BLaER1 (cell line): ENCODE results near the gene LRMDA.

ENCODE experiments used
- H3K27ac ChIP-seq: shearing (Covaris generic); formaldehyde crosslinking; 2 replicates; pipeline ENCODE4 v1.8.1; 2022
- H3K27me3 ChIP-seq: shearing (Covaris generic); formaldehyde crosslinking; 2 replicates; pipeline ENCODE4 v1.8.1; 2022
- H3K36me3 ChIP-seq: shearing (Covaris generic); formaldehyde crosslinking; 2 replicates; pipeline ENCODE4 v1.8.1; 2022
- H3K4me1 ChIP-seq: shearing (Covaris generic); formaldehyde crosslinking; 2 replicates; pipeline ENCODE4 v1.8.1; 2022
- H3K4me2 ChIP-seq: shearing (Covaris generic); formaldehyde crosslinking; 2 replicates; pipeline ENCODE4 v1.8.1; 2022
- H3K4me3 ChIP-seq: shearing (Covaris generic); formaldehyde crosslinking; 2 replicates; pipeline ENCODE4 v1.8.1; 2022
- H3K9ac ChIP-seq: shearing (Covaris generic); formaldehyde crosslinking; 2 replicates; pipeline ENCODE4 v1.8.1; 2022
- H3K9me3 ChIP-seq: shearing (Covaris generic); formaldehyde crosslinking; 2 replicates; pipeline ENCODE4 v1.8.1; 2022
- H4K20me1 ChIP-seq: shearing (Covaris generic); formaldehyde crosslinking; 2 replicates; pipeline ENCODE4 v1.8.1; 2022
- Cebpa-rat ChIP-seq: shearing (Covaris generic); IDR thresholded peaks from 2 replicates; pipeline ENCODE4 v1.8.1; 2022

The LRMDA gene

GRCh38 chr10:76089556-76090180 lies 658.2 kb downstream of the LRMDA start:
- Histone ChIP-seq H3K27ac (no peak overlapping the region), H3K9me3 (no peaks in the 10 kb centered on the region)

GRCh38 chr10:76091926-76092325 lies 660.5 kb downstream of the LRMDA start:
- Histone ChIP-seq H4K20me1 (no peaks in the 10 kb centered on the region), H3K9ac (no peak overlapping the region)

More at GRCh38 chr10:76089556-76090180, 658.2 kb downstream of the LRMDA start:
- Histone ChIP-seq H4K20me1 (no peaks in the 10 kb centered on the region), H3K36me3 (no peaks in the 10 kb centered on the region), H3K27me3 (no peaks in the 10 kb centered on the region), H3K4me1 (no peaks in the 10 kb centered on the region), H3K4me3 (no peak overlapping the region), H3K4me2 (no peak overlapping the region), H3K9ac (no peak overlapping the region)
- no peak for TF ChIP-seq Cebpa-rat

GRCh38 chr10:76106611-76107010 lies 675.2 kb downstream of the LRMDA start:
- Histone ChIP-seq H3K4me3 (no peak overlapping the region), H3K27me3 (no peaks in the 10 kb centered on the region), H3K4me1 (no peaks in the 10 kb centered on the region), H3K27ac (no peak overlapping the region), H3K9ac (no peak overlapping the region), H4K20me1 (no peaks in the 10 kb centered on the region), H3K4me2 (no peak overlapping the region), H3K36me3 (no peaks in the 10 kb centered on the region), H3K9me3 (no peaks in the 10 kb centered on the region)
- no peak for TF ChIP-seq Cebpa-rat

More at GRCh38 chr10:76091926-76092325, 660.5 kb downstream of the LRMDA start:
- Histone ChIP-seq H3K27me3 (no peaks in the 10 kb centered on the region), H3K27ac (no peak overlapping the region), H3K4me2 (no peak overlapping the region), H3K4me3 (no peak overlapping the region), H3K4me1 (no peaks in the 10 kb centered on the region), H3K9me3 (no peaks in the 10 kb centered on the region), H3K36me3 (no peaks in the 10 kb centered on the region)
- no peak for TF ChIP-seq Cebpa-rat

GRCh38 chr10:76108563-76109359 lies 677.3 kb downstream of the LRMDA start:
- no peaks in the 10 kb centered on the region for H4K20me1 ChIP-seq
- H3K9me3 ChIP-seq: no peaks in the 10 kb centered on the region
- H3K4me2 ChIP-seq: no peak overlapping the region
- no peaks in the 10 kb centered on the region for H3K4me1 ChIP-seq
- TF ChIP-seq Cebpa-rat: no peak
- H3K27me3 ChIP-seq: no peaks in the 10 kb centered on the region
- H3K36me3 ChIP-seq: no peaks in the 10 kb centered on the region
- no peak overlapping the region for H3K27ac ChIP-seq
- H3K9ac ChIP-seq: no peak overlapping the region
- H3K4me3 ChIP-seq: no peak overlapping the region

- Histone ChIP-seq H3K36me3 (no peaks in the 10 kb centered on the region), H3K4me2 (no peak overlapping the region), H3K4me1 (no peaks in the 10 kb centered on the region), H3K27me3 (no peaks in the 10 kb centered on the region), H3K27ac (no peak overlapping the region), H4K20me1 (no peaks in the 10 kb centered on the region), H3K9me3 (no peaks in the 10 kb centered on the region), H3K9ac (no peak overlapping the region), H3K4me3 (no peak overlapping the region)
- TF ChIP-seq Cebpa-rat: no peak
These were observed 680.0 kb downstream of the LRMDA start for GRCh38 chr10:76111404-76111803.

- H3K4me3 ChIP-seq: no peak overlapping the region
- no peaks in the 10 kb centered on the region for H4K20me1 ChIP-seq
- no peak overlapping the region for H3K4me2 ChIP-seq
These were observed 680.8 kb downstream of the LRMDA start for GRCh38 chr10:76111986-76112825.

GRCh38 chr10:76112826-76113150 lies 681.4 kb downstream of the LRMDA start:
- no peaks in the 10 kb centered on the region for H3K36me3 ChIP-seq
- no peaks in the 10 kb centered on the region for H3K27me3 ChIP-seq
- H3K4me2 ChIP-seq: no peak overlapping the region
- no peak overlapping the region for H3K4me3 ChIP-seq
- no peaks in the 10 kb centered on the region for H3K9me3 ChIP-seq
- H3K27ac ChIP-seq: no peak overlapping the region
- H4K20me1 ChIP-seq: no peaks in the 10 kb centered on the region
- no peak overlapping the region for H3K9ac ChIP-seq
- no peaks in the 10 kb centered on the region for H3K4me1 ChIP-seq
- no peak for TF ChIP-seq Cebpa-rat

More at GRCh38 chr10:76111986-76112825, 680.8 kb downstream of the LRMDA start:
- no peak overlapping the region for H3K9ac ChIP-seq
- no peaks in the 10 kb centered on the region for H3K9me3 ChIP-seq
- H3K27ac ChIP-seq: no peak overlapping the region
- no peaks in the 10 kb centered on the region for H3K27me3 ChIP-seq
- no peak for TF ChIP-seq Cebpa-rat
- no peaks in the 10 kb centered on the region for H3K4me1 ChIP-seq
- H3K36me3 ChIP-seq: no peaks in the 10 kb centered on the region

- Histone ChIP-seq H3K4me1 (no peaks in the 10 kb centered on the region), H3K27me3 (no peaks in the 10 kb centered on the region), H3K4me2 (no peak overlapping the region), H3K27ac (no peak overlapping the region), H3K36me3 (no peaks in the 10 kb centered on the region), H3K4me3 (no peak overlapping the region), H3K9me3 (no peaks in the 10 kb centered on the region), H3K9ac (no peak overlapping the region), H4K20me1 (no peaks in the 10 kb centered on the region)
- TF ChIP-seq Cebpa-rat: no peak
These were observed 682.5 kb downstream of the LRMDA start for GRCh38 chr10:76113952-76114351.

GRCh38 chr10:76114581-76115001 lies 683.2 kb downstream of the LRMDA start:
- Histone ChIP-seq H3K27ac (no peak overlapping the region), H3K9ac (no peak overlapping the region), H3K4me2 (no peak overlapping the region), H3K4me3 (no peak overlapping the region), H4K20me1 (no peaks in the 10 kb centered on the region), H3K36me3 (no peaks in the 10 kb centered on the region), H3K4me1 (no peaks in the 10 kb centered on the region), H3K27me3 (no peaks in the 10 kb centered on the region), H3K9me3 (no peaks in the 10 kb centered on the region)
- no peak for TF ChIP-seq Cebpa-rat

GRCh38 chr10:76115131-76115470 lies 683.7 kb downstream of the LRMDA start:
- Histone ChIP-seq H4K20me1 (no peaks in the 10 kb centered on the region), H3K27ac (no peak overlapping the region), H3K27me3 (no peaks in the 10 kb centered on the region), H3K4me2 (no peak overlapping the region), H3K9ac (no peak overlapping the region), H3K4me3 (no peak overlapping the region), H3K9me3 (no peaks in the 10 kb centered on the region), H3K4me1 (no peaks in the 10 kb centered on the region), H3K36me3 (no peaks in the 10 kb centered on the region)
- no peak for TF ChIP-seq Cebpa-rat
